HepG2 (cell line): ENCODE results near the gene AGT. TPM values are rescaled to one million over a fixed set of nuclear protein-coding genes. Genes with fewer than 3 reads are reported as not detected.
A peak's percentile ranks its signal among the peaks of the same experiment; 100 is the strongest.

ENCODE experiments used
- ATAC-seq: fragments of 200-7000 bp; cut with Tn5 transposase; 3 replicates; pipeline ENCODE4 v1.9.1; 2020; ENCODE audit warnings: mild to moderate bottlenecking, moderate library complexity
- BruUV-seq: library from RNA; stranded (reverse); fragments of 400-500 nt; replicated peaks from 2 replicates; lab custom pipeline; 2021; lab: Mats Ljungman, UMichigan
- CTCF ChIA-PET: fragments of 300-600 bp; formaldehyde crosslinking; extraction: SDS; loops from one replicate; lab custom pipeline; 2021; ENCODE audit warnings: low total read pairs, inconsistent platforms, low intra/inter-chr PET ratio; lab: Yijun Ruan, JAX
- POLR2A ChIA-PET: fragments of 350-600 bp; sonication (Branson Sonifier 250); formaldehyde crosslinking; loops from one replicate; lab custom pipeline; 2020; ENCODE audit warnings: antibody characterized with exemption, inconsistent platforms; lab: Yijun Ruan, JAX
- DNase-seq: peaks from one replicate; pipeline ENCODE4 v3.0.0-alpha.2; 2015; ENCODE audit warnings: low spot score
- FAIRE-seq: peaks from 3 replicates; lab custom pipeline; 2011; peaks lifted over from hg19 to GRCh38; lab: Jason Lieb, UNC
- H2AFZ ChIP-seq: one replicate; pipeline ENCODE4 v1.6.1; 2011; ENCODE audit warnings: low read length, inconsistent platforms
- H3K27ac ChIP-seq: fragments of 300-600 bp; 3 replicates; pipeline ENCODE4 v1.8.0; 2011; ENCODE audit warnings: mixed run types, mild to moderate bottlenecking, mixed read lengths, low read length, inconsistent platforms; ENCODE audit not compliant: insufficient read depth; ENCODE audit errors: extremely low read length
- H3K27me3 ChIP-seq, 2 experiments: fragments of 200-600 bp in 1 of 2; 2 replicates in 1 of 2; 3 replicates in 1 of 2; pipeline versions ENCODE4 v1.6.0 to v1.8.0; 2011; ENCODE audit warnings: low read length in 2 of 2, mild to moderate bottlenecking in 2 of 2, moderate library complexity in 2 of 2, inconsistent platforms in 1 of 2; ENCODE audit not compliant: insufficient read depth in 2 of 2, control insufficient read depth in 1 of 2
- H3K36me3 ChIP-seq, 2 experiments: fragments of 200-600 bp in 1 of 2; replicated peaks in 1 of 2; 2 replicates in 1 of 2; 3 replicates in 1 of 2; pipeline versions ENCODE4 v1.5.1 to v1.8.0; 2011; ENCODE audit warnings: low read length in 2 of 2, inconsistent platforms in 1 of 2; ENCODE audit not compliant: insufficient read depth in 2 of 2, control insufficient read depth in 1 of 2
- H3K4me1 ChIP-seq: 2 replicates; pipeline ENCODE4 v1.5.1; 2012; ENCODE audit warnings: low read length, inconsistent platforms; ENCODE audit not compliant: insufficient read depth
- H3K4me2 ChIP-seq: 2 replicates; pipeline ENCODE4 v1.6.0; 2011; ENCODE audit warnings: low read depth, low read length, inconsistent platforms
- H3K4me3 ChIP-seq, 3 experiments: fragments of 200-600 bp in 1 of 3; sonication (generic), shearing (Covaris generic) in 1 of 3; replicated peaks in 1 of 3; 2 replicates each; pipeline ENCODE4 v1.5.1; 2011 to 2016; ENCODE audit warnings: low read length in 3 of 3, inconsistent platforms in 2 of 3, low read depth in 2 of 3, mild to moderate bottlenecking in 2 of 3, control low read depth in 1 of 3, mixed read lengths in 1 of 3; ENCODE audit not compliant: insufficient read depth in 1 of 3
- H3K79me2 ChIP-seq: one replicate; pipeline ENCODE4 v1.6.1; 2011; ENCODE audit warnings: low read length, inconsistent platforms; ENCODE audit not compliant: insufficient read depth
- H3K9ac ChIP-seq: 2 replicates; pipeline ENCODE4 v1.6.0; 2011; ENCODE audit warnings: mild to moderate bottlenecking, low read depth, low read length, inconsistent platforms; ENCODE audit not compliant: insufficient read depth
- H3K9me3 ChIP-seq: 2 replicates; pipeline ENCODE4 v1.5.1; 2012; ENCODE audit warnings: mild to moderate bottlenecking, low read length
- H4K20me1 ChIP-seq: 2 replicates; pipeline ENCODE4 v1.6.0; 2011; ENCODE audit warnings: inconsistent platforms, mild to moderate bottlenecking, low read length, moderate library complexity; ENCODE audit not compliant: insufficient read depth
- HMGXB3 ChIP-seq: sonication (generic); formaldehyde crosslinking; IDR thresholded peaks from 2 replicates; pipeline ENCODE4 v1.4.0; 2020; ENCODE audit warnings: missing genetic modification reagents, borderline replicate concordance
- HOXA3 ChIP-seq: sonication (generic); formaldehyde crosslinking; IDR thresholded peaks from 2 replicates; pipeline ENCODE4 v1.5.0; 2020; ENCODE audit warnings: missing genetic modification reagents
- ISL2 ChIP-seq: sonication (generic); formaldehyde crosslinking; IDR thresholded peaks from 2 replicates; pipeline ENCODE4 v1.5.0; 2020; ENCODE audit warnings: missing genetic modification reagents
- MTA1 ChIP-seq: sonication (generic); formaldehyde crosslinking; IDR thresholded peaks from 2 replicates; pipeline ENCODE4 v1.4.0; 2020; ENCODE audit warnings: missing genetic modification reagents, mild to moderate bottlenecking, borderline replicate concordance
- PHF21A ChIP-seq: sonication (generic); formaldehyde crosslinking; IDR thresholded peaks from 2 replicates; pipeline ENCODE4 v1.5.0; 2020; ENCODE audit warnings: mild to moderate bottlenecking, missing genetic modification reagents
- POGK ChIP-seq: sonication (generic); formaldehyde crosslinking; conservative IDR thresholded peaks from 2 replicates; pipeline ENCODE4 v1.8.0; 2022; ENCODE audit warnings: mild to moderate bottlenecking, moderate library complexity, missing genetic modification reagents
- POLR2AphosphoS2 ChIP-seq: IDR thresholded peaks from 2 replicates; pipeline ENCODE4 v1.6.1; 2011; ENCODE audit warnings: low read depth, low read length, improper control_type of control experiment
- RAD21 ChIP-seq: fragments of 450-650 bp; formaldehyde crosslinking; IDR thresholded peaks from 2 replicates; pipeline ENCODE4 v1.5.0; 2020; ENCODE audit warnings: mild to moderate bottlenecking
- RCOR2 ChIP-seq: IDR thresholded peaks from 2 replicates; pipeline ENCODE4 v1.6.1; 2016; ENCODE audit warnings: missing biosample characterization, missing genetic modification reagents
- RELA ChIP-seq: sonication (generic); formaldehyde crosslinking; IDR thresholded peaks from 2 replicates; pipeline ENCODE4 v1.4.0; 2020; ENCODE audit warnings: missing genetic modification reagents
- SALL1 ChIP-seq: sonication (generic); formaldehyde crosslinking; IDR thresholded peaks from 2 replicates; pipeline ENCODE4 v1.8.0; 2022; ENCODE audit warnings: mild to moderate bottlenecking, missing genetic modification reagents
- TCF7 ChIP-seq: sonication (generic); IDR thresholded peaks from 2 replicates; pipeline ENCODE4 v1.6.1; 2016; ENCODE audit warnings: antibody characterized with exemption, low read depth
- YEATS2 ChIP-seq: sonication (generic); formaldehyde crosslinking; IDR thresholded peaks from 2 replicates; pipeline ENCODE4 v1.4.0; 2020; ENCODE audit warnings: missing genetic modification reagents, borderline replicate concordance
- ZNF768 ChIP-seq: sonication (generic); formaldehyde crosslinking; IDR thresholded peaks from 2 replicates; pipeline ENCODE4 v1.4.0; 2020; ENCODE audit warnings: missing genetic modification reagents
- ZSCAN21 ChIP-seq: sonication (generic); formaldehyde crosslinking; IDR thresholded peaks from 2 replicates; pipeline ENCODE4 v1.8.0; 2022; ENCODE audit warnings: mild to moderate bottlenecking, missing genetic modification reagents, moderate library complexity, borderline replicate concordance
- WGBS: methylation state at CpG from one replicate; pipeline ENCODE4 v1.1.6; 2017; ENCODE audit warnings: low lambda C conversion rate; 5-methylcytosine and 5-hydroxymethylcytosine counted together
- in situ Hi-C: cut with HindIII; loops from 2 replicates; pipeline ENCODE4 v1.10.0; 2017; ENCODE audit warnings: low pct_unique_long_range_greater_than_20kb; ENCODE audit not compliant: extremely low pct_ligation_motif_present
- intact Hi-C: fragments of 100-400 bp; cut with micrococcal nuclease; formaldehyde crosslinking; loops from one replicate; pipeline ENCODE4 v1.10.0; 2022; ENCODE audit not compliant: unreplicated experiment
- polyA plus RNA-seq, 8 experiments: library from polyadenylated mRNA; depleted of rRNA in 3 of 8; stranded (reverse) in 7 of 8; unstranded in 1 of 8; fragments of >200 nt; fragmentation: Illumina TruSeq in 4 of 8; extraction: Trizol in 4 of 8; gene quantifications; 2 replicates each; pipeline versions ENCODE4 v1.2.1 to v1.2.3, GENCODE V29; 2011 to 2016; ENCODE audit warnings: low read depth in 4 of 8, missing spikeins in 1 of 8, mixed read lengths in 1 of 8; ENCODE audit not compliant: insufficient read depth in 1 of 8
- total RNA-seq, 5 experiments: library from RNA; depleted of rRNA; stranded (reverse); fragments of >200 nt; fragmentation: Illumina TruSeq; extraction: Trizol; gene quantifications; 2 replicates each; pipeline ENCODE4 v1.2.3, GENCODE V29; 2016; ENCODE audit warnings: low read depth in 1 of 5

AGT gene
- total and polyA plus RNA-seq, 2 of the 13 experiments (the other 11 are each of a cell fraction or from before 2014, with no cell fraction given) = 892 to 2,071 TPM

DNA sequence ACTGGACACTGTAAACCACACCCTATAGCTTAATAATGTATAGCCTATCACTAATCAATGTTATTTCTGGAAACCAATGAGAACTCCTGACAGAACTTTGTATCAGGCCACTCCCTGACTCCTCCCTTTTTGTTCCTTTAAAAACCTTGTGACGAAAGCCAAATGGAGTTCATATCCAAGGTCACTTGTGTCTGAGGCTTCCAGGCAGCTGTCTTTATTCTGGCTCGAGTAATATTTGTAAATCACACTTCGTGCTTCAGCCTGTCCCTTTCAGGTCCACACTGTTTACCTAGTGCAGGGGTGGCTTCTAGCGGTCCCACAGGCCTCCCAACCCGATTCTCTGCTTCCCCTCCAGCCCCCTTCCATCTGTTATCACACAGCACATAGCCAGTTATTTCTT is 17.1 kb upstream of the AGT start (continued):
- TF ChIP-seq HMGXB3 (CRISPR knock-in tag) (0 out of 2 replicates have a peak, but pooled peaks have one; percentile 39), PHF21A (CRISPR knock-in tag) (peak; percentile 42; the same call in 1 of the 2 replicates), ISL2 (0 out of 2 replicates have a peak, but pooled peaks have one; percentile 30), HOXA3 (CRISPR knock-in tag) (peak; percentile 38; the same call in 1 of the 2 replicates), RAD21 (CRISPR knock-in tag) (no peak), ZSCAN21 (no peak), SALL1 (CRISPR knock-in tag) (0 out of 2 replicates have a peak, but pooled peaks have one; percentile 33)
- TF ChIP-seq, all 625 proteins: peak for 50

GRCh38 chr1:230728710-230729392 is 14.9 kb upstream of the AGT start:
- Histone ChIP-seq H2AFZ (no peak overlapping the region), H3K4me3 (peak overlapping the region; percentile 3 to 63 (median 36); a peak in 4 of 6 replicates), H4K20me1 (no peaks in the 10 kb centered on the region), H3K27me3 (no peaks in the 10 kb centered on the region), H3K9me3 (peaks cover 2% of the 10 kb centered on the region), H3K27ac (peak overlapping the region; percentile 94), H3K36me3 (no peaks in the 10 kb centered on the region), H3K79me2 (no peaks in the 10 kb centered on the region), H3K4me2 (peak overlapping the region; percentile 76), H3K9ac (peak overlapping the region; percentile 72), H3K4me1 (peaks cover 94% of the 10 kb centered on the region)
- intact Hi-C loops (loop anchor here (1.0 to 2.0 kb wide), 3 partner anchors 14 to 26 kb away; partner anchors contain the start of gene AGT), in situ Hi-C loops (no loop called here)
- no TSS peak for BruUV-seq
- CTCF ChIA-PET = no interaction called here
- WGBS = 0% methylated on average over 6 of the region's 6 CpGs
- DNase-seq = peak; percentile 95
- peak; percentile 92 for FAIRE-seq
- POLR2A ChIA-PET = interaction anchor here (0.8 to 5.4 kb wide), 9 partner anchors 15 to 491 kb away, joined by 3 to 110 read pairs (median 5); partner anchors contain the start of gene AGT
- peak; percentile 94 for ATAC-seq
- TF ChIP-seq YEATS2 (CRISPR knock-in tag) (no peak), MTA1 (CRISPR knock-in tag) (peak; percentile 99), POLR2AphosphoS2 (no peak), POGK (CRISPR knock-in tag) (0 out of 2 replicates have a peak, but pooled peaks have one; percentile 46), TCF7 (peak; percentile 96), RCOR2 (CRISPR knock-in tag) (peak; percentile 89), ZNF768 (CRISPR knock-in tag) (no peak), RELA (CRISPR knock-in tag) (no peak)
